ENCODE results near the gene CREB3L1. TPM values are rescaled to one million over a fixed set of nuclear protein-coding genes. Genes with fewer than 3 reads are reported as not detected.

CREB3L1 gene
- total RNA-seq = 11.4 TPM

- Histone ChIP-seq H3K27ac (peak within 1 kb of the TSS; percentile 28 to 42), H3K36me3 (no peaks in the 10 kb centered on the region), H3K9me3 (no peaks in the 10 kb centered on the region), H3K27me3 (peaks cover 4% of the 10 kb centered on the region), H3K4me3 (peak within 1 kb of the TSS; percentile 66 to 67), H3K4me1 (peaks cover 3 to 27% of the 10 kb centered on the region in 2 donors)
- TF ChIP-seq, protein P1, sequence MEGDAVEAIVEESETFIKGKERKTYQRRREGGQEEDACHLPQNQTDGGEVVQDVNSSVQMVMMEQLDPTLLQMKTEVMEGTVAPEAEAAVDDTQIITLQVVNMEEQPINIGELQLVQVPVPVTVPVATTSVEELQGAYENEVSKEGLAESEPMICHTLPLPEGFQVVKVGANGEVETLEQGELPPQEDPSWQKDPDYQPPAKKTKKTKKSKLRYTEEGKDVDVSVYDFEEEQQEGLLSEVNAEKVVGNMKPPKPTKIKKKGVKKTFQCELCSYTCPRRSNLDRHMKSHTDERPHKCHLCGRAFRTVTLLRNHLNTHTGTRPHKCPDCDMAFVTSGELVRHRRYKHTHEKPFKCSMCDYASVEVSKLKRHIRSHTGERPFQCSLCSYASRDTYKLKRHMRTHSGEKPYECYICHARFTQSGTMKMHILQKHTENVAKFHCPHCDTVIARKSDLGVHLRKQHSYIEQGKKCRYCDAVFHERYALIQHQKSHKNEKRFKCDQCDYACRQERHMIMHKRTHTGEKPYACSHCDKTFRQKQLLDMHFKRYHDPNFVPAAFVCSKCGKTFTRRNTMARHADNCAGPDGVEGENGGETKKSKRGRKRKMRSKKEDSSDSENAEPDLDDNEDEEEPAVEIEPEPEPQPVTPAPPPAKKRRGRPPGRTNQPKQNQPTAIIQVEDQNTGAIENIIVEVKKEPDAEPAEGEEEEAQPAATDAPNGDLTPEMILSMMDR (IDR thresholded peaks at IDR 0.05) = no peak
- DNase-seq (ENCODE audit: low spot score in 2 of 2) = peak in 1 of 2 donors; percentile 75
- intact Hi-C loops (cut with DNase I) = no loop called here
These were observed at the start of gene CREB3L1 for GRCh38 chr11:46277622-46278386. CREB3L1 (plus strand) TSS chr11:46277662; CDS start chr11:46278112, 450 bp downstream.

DNA sequence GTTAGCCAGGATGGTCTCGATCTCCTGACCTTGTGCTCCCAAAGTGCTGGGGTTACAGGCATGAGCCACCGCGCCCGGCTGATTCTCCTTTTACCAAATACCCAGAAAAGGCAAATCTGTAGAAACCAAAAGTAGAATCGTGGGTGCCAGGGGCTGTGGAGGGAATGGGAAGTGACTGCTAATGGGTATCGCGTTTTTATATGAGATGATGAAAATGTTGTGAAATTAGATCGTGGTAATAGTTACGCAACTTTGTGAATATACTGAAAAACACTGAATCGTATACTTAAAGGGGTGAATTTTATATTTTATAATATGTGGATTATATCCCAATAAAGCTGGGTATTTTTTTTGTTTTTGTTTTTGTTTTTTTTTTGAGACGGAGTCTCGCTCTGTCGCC lies 48.2 kb upstream of the CREB3L1 start:
- H3K4me1 ChIP-seq = no peaks in the 10 kb centered on the region
- intact Hi-C loops (cut with DNase I) = no loop called here
- H3K27ac ChIP-seq = no peak overlapping the region
- DNase-seq (ENCODE audit: low spot score in 2 of 2) = no peak
- no peaks in the 10 kb centered on the region for H3K36me3 ChIP-seq
- TF ChIP-seq, protein P1 (IDR thresholded peaks at IDR 0.05) = no peak
- H3K4me3 ChIP-seq = no peak overlapping the region
- H3K27me3 ChIP-seq = no peaks in the 10 kb centered on the region
- H3K9me3 ChIP-seq = no peaks in the 10 kb centered on the region

DNA sequence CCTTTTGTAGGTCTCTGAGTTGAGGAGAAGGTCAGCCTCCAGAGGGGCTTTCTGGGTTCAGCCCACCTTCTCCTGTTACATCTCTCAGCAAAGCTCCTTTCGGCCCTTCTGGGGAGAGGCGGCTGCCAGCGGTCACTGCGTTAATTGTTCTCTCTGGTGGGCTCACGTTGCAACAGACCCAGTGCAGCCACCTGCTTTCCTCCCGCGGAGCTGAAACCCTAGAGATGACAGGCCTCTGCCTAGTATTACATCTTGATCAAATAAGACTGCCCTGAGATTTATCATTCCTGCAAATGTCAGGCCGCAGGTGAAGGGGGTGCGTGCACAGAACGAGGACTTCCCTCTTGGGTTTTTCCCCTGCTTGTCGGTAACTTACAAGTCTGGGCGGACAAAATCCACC lies 43.2 kb upstream of the CREB3L1 start:
- intact Hi-C loops (cut with DNase I) = no loop called here
- Histone ChIP-seq H3K4me3 (no peak overlapping the region), H3K36me3 (no peaks in the 10 kb centered on the region), H3K27ac (no peak overlapping the region), H3K9me3 (no peaks in the 10 kb centered on the region), H3K4me1 (peaks cover 12 to 16% of the 10 kb centered on the region in 2 donors), H3K27me3 (no peaks in the 10 kb centered on the region)
- peak in 1 of 2 donors; percentile 54 for DNase-seq (ENCODE audit: low spot score in 2 of 2)
- TF ChIP-seq, protein P1 (IDR thresholded peaks at IDR 0.05) = no peak

GRCh38 chr11:46235777-46236688 lies 41.4 kb upstream of the CREB3L1 start:
- peaks cover 12 to 17% of the 10 kb centered on the region in 2 donors for H3K4me1 ChIP-seq
- TF ChIP-seq, protein P1 (IDR thresholded peaks at IDR 0.05) = no peak
- intact Hi-C loops (cut with DNase I) = loop anchor here (5.0 kb wide), 1 partner anchor 114 kb away; the partner anchor contains the start of gene PHF21A
- H3K27me3 ChIP-seq = no peaks in the 10 kb centered on the region
- DNase-seq (ENCODE audit: low spot score in 2 of 2) = peak in 1 of 2 donors; percentile 53
- no peaks in the 10 kb centered on the region for H3K36me3 ChIP-seq
- no peak overlapping the region for H3K27ac ChIP-seq
- H3K4me3 ChIP-seq = no peak overlapping the region
- no peaks in the 10 kb centered on the region for H3K9me3 ChIP-seq

GRCh38 chr11:46236918-46237247 lies 40.6 kb upstream of the CREB3L1 start:
- TF ChIP-seq, protein P1 (IDR thresholded peaks at IDR 0.05) = no peak
- H3K4me3 ChIP-seq = peak overlapping the region in 1 of 2 donors; percentile 86
- no peaks in the 10 kb centered on the region for H3K9me3 ChIP-seq
- H3K27me3 ChIP-seq = no peaks in the 10 kb centered on the region
- peak overlapping the region in 1 of 2 donors; percentile 30 for H3K27ac ChIP-seq
- intact Hi-C loops (cut with DNase I) = loop anchor here (5.0 kb wide), 1 partner anchor 115 kb away; the partner anchor contains the start of gene PHF21A
- H3K36me3 ChIP-seq = no peaks in the 10 kb centered on the region
- no peak for DNase-seq (ENCODE audit: low spot score in 2 of 2)
- peaks cover 12 to 17% of the 10 kb centered on the region in 2 donors for H3K4me1 ChIP-seq
